ENCODE results near the gene VTI1A.

DNA sequence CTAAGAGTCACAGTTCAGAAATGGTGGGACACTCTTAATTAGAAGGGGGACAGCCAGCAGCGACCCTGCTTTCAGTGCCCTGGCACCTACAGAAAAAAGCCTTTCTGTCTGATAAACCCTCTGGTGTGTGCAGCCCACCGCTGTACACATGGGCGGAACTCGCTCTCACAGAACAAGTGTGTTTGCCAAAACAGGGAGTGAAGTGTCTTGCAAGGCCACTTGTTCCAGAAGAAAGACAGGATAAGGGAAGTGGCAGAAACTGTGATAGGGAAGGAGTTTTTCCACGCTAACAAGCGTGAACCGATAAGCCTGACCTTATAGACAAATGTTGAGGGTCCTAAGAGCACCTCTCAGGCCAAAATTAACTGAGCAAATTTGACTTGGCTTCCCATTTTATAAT lies 299.3 kb downstream of the VTI1A start:
- TF ChIP-seq, protein P1, sequence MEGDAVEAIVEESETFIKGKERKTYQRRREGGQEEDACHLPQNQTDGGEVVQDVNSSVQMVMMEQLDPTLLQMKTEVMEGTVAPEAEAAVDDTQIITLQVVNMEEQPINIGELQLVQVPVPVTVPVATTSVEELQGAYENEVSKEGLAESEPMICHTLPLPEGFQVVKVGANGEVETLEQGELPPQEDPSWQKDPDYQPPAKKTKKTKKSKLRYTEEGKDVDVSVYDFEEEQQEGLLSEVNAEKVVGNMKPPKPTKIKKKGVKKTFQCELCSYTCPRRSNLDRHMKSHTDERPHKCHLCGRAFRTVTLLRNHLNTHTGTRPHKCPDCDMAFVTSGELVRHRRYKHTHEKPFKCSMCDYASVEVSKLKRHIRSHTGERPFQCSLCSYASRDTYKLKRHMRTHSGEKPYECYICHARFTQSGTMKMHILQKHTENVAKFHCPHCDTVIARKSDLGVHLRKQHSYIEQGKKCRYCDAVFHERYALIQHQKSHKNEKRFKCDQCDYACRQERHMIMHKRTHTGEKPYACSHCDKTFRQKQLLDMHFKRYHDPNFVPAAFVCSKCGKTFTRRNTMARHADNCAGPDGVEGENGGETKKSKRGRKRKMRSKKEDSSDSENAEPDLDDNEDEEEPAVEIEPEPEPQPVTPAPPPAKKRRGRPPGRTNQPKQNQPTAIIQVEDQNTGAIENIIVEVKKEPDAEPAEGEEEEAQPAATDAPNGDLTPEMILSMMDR (IDR thresholded peaks at IDR 0.05) = no peak
- TF ChIP-seq POLR2A (IDR thresholded peaks at IDR 0.05) = no peak

Measured in breast epithelium (tissue), 3 donors.